SK-N-SH treated with all-trans-retinoic acid at 6 μM for 48 hours (cell line): ENCODE results near the gene POLR3G.

Experiments used
- ATAC-seq: fragments of 200-7000 bp; cut with Tn5 transposase; 3 replicates; pipeline ENCODE4 v1.9.1; 2020; ENCODE audit warnings: mild to moderate bottlenecking, moderate library complexity
- ARNTL ChIP-seq: fragments of 450-650 bp; formaldehyde crosslinking; IDR thresholded peaks from 2 replicates; pipeline ENCODE4 v1.5.0; 2020; ENCODE audit warnings: low read depth, mild to moderate bottlenecking, moderate library complexity, borderline replicate concordance
- BACH2 ChIP-seq: fragments of 250-450 bp; sonication (Bioruptor Pico); IDR thresholded peaks from 2 replicates; pipeline ENCODE4 v1.9.0; 2021; ENCODE audit warnings: mild to moderate bottlenecking, borderline replicate concordance
- CREB5 ChIP-seq: fragments of 250-450 bp; sonication (Bioruptor Pico); IDR thresholded peaks from 2 replicates; pipeline ENCODE4 v1.5.1; 2020; ENCODE audit warnings: low read depth, mild to moderate bottlenecking, moderate library complexity
- CSDC2 ChIP-seq: fragments of 250-450 bp; sonication (Bioruptor Pico); IDR thresholded peaks from 2 replicates; pipeline ENCODE4 v1.5.0; 2020; ENCODE audit warnings: mild to moderate bottlenecking, moderate library complexity
- CSRNP3 ChIP-seq: fragments of 250-450 bp; sonication (Bioruptor Pico); IDR thresholded peaks from 2 replicates; pipeline ENCODE4 v1.5.1; 2021; ENCODE audit warnings: mild to moderate bottlenecking, moderate library complexity
- ESRRG ChIP-seq: fragments of 250-450 bp; sonication (Bioruptor Pico); IDR thresholded peaks from 2 replicates; pipeline ENCODE4 v1.6.1; 2021; ENCODE audit warnings: mild to moderate bottlenecking
- GLIS3 ChIP-seq: fragments of 250-450 bp; sonication (Bioruptor Pico); IDR thresholded peaks from 2 replicates; pipeline ENCODE4 v1.5.0; 2020; ENCODE audit warnings: mild to moderate bottlenecking, moderate library complexity
- ISL1 ChIP-seq: fragments of 250-450 bp; sonication (Bioruptor Pico); IDR thresholded peaks from 2 replicates; pipeline ENCODE4 v2.1.2; 2022; ENCODE audit warnings: mild to moderate bottlenecking, moderate library complexity
- PATZ1 ChIP-seq: fragments of 250-450 bp; sonication (Bioruptor Pico); IDR thresholded peaks from 2 replicates; pipeline ENCODE4 v1.8.0; 2020; ENCODE audit warnings: mild to moderate bottlenecking, moderate library complexity, borderline replicate concordance
- POU6F1 ChIP-seq: fragments of 250-450 bp; sonication (Bioruptor Pico); IDR thresholded peaks from 2 replicates; pipeline ENCODE4 v1.8.0; 2021; ENCODE audit warnings: low read depth, mild to moderate bottlenecking, moderate library complexity, borderline replicate concordance
- PPARA ChIP-seq: fragments of 250-450 bp; sonication (Bioruptor Pico); IDR thresholded peaks from 2 replicates; pipeline ENCODE4 v1.5.0; 2020; ENCODE audit warnings: mild to moderate bottlenecking, borderline replicate concordance
- RARB ChIP-seq: fragments of 250-450 bp; sonication (Bioruptor Pico); IDR thresholded peaks from 2 replicates; pipeline ENCODE4 v1.8.0; 2021; ENCODE audit warnings: mild to moderate bottlenecking, moderate library complexity
- SNAI2 ChIP-seq: fragments of 250-450 bp; sonication (Bioruptor Pico); IDR thresholded peaks from 2 replicates; pipeline ENCODE4 v1.5.0; 2020; ENCODE audit warnings: mild to moderate bottlenecking, moderate library complexity
- TCF4 ChIP-seq: fragments of 250-450 bp; sonication (Bioruptor Pico); IDR thresholded peaks from 2 replicates; pipeline ENCODE4 v1.8.0; 2021; ENCODE audit warnings: mild to moderate bottlenecking, moderate library complexity, borderline replicate concordance
- TOX ChIP-seq: fragments of 250-450 bp; sonication (Bioruptor Pico); IDR thresholded peaks from 2 replicates; pipeline ENCODE4 v1.8.0; 2021; ENCODE audit warnings: mild to moderate bottlenecking, moderate library complexity, borderline replicate concordance
- TSHZ2 ChIP-seq: fragments of 250-450 bp; sonication (Bioruptor Pico); IDR thresholded peaks from 2 replicates; pipeline ENCODE4 v1.5.0; 2020; ENCODE audit warnings: mild to moderate bottlenecking, moderate library complexity
- ZC3H10 ChIP-seq: fragments of 250-450 bp; sonication (Bioruptor Pico); IDR thresholded peaks from 2 replicates; pipeline ENCODE4 v1.5.1; 2021; ENCODE audit warnings: mild to moderate bottlenecking, moderate library complexity
- ZFP3 ChIP-seq: fragments of 250-450 bp; sonication (Bioruptor Pico); IDR thresholded peaks from 2 replicates; pipeline ENCODE4 v1.5.0; 2020; ENCODE audit warnings: mild to moderate bottlenecking, moderate library complexity
- ZFP30 ChIP-seq: fragments of 450-650 bp; formaldehyde crosslinking; IDR thresholded peaks from 2 replicates; pipeline ENCODE4 v1.5.0; 2022; ENCODE audit warnings: mild to moderate bottlenecking, moderate library complexity
- ZNF565 ChIP-seq: fragments of 450-650 bp; formaldehyde crosslinking; conservative IDR thresholded peaks from 2 replicates; pipeline ENCODE4 v1.5.0; 2020; ENCODE audit warnings: low read depth, mild to moderate bottlenecking, moderate library complexity
- ZNF8 ChIP-seq: fragments of 450-650 bp; formaldehyde crosslinking; IDR thresholded peaks from 2 replicates; pipeline ENCODE4 v1.5.0; 2020; ENCODE audit warnings: mild to moderate bottlenecking, moderate library complexity

The POLR3G gene

GRCh38 chr5:90529939-90530677 is 55.4 kb downstream of the POLR3G start:
- TF ChIP-seq ARNTL (CRISPR knock-in tag) (no peak), ZFP3 (CRISPR knock-in tag) (no peak), ZC3H10 (no peak), GLIS3 (CRISPR knock-in tag) (no peak), TOX (CRISPR knock-in tag) (no peak), CSDC2 (0 out of 2 replicates have a peak, but pooled peaks have one; percentile 47), ISL1 (CRISPR knock-in tag) (no peak), BACH2 (no peak), POU6F1 (CRISPR knock-in tag) (no peak), TSHZ2 (peak; percentile 63), CREB5 (no peak), PPARA (CRISPR knock-in tag) (no peak), ZFP30 (CRISPR knock-in tag) (no peak), ZNF565 (CRISPR knock-in tag) (no peak), CSRNP3 (CRISPR knock-in tag) (no peak), SNAI2 (no peak)
- ATAC-seq = peak; percentile 77

- TF ChIP-seq ZFP3 (CRISPR knock-in tag) = no peak
- TF ChIP-seq ZC3H10 = no peak
- no peak for TF ChIP-seq SNAI2
- no peak for TF ChIP-seq ESRRG (CRISPR knock-in tag)
- TF ChIP-seq, all 23 proteins: peak for 0
- ATAC-seq = no peak
Measured at GRCh38 chr5:90530736-90531487, 56.2 kb downstream of the POLR3G start.

- no peak for ATAC-seq
Measured at GRCh38 chr5:90533794-90534193, 59.1 kb downstream of the POLR3G start.

More at GRCh38 chr5:90533794-90534193, 59.1 kb downstream of the POLR3G start:
- no peak for TF ChIP-seq CSDC2
- TF ChIP-seq TCF4 (CRISPR knock-in tag) = no peak
- no peak for TF ChIP-seq ARNTL (CRISPR knock-in tag)
- no peak for TF ChIP-seq TSHZ2
- no peak for TF ChIP-seq ISL1 (CRISPR knock-in tag)
- no peak for TF ChIP-seq CSRNP3 (CRISPR knock-in tag)
- no peak for TF ChIP-seq RARB (CRISPR knock-in tag)
- TF ChIP-seq ZNF8 (CRISPR knock-in tag) = no peak
- TF ChIP-seq PATZ1 (CRISPR knock-in tag) = no peak
- TF ChIP-seq GLIS3 (CRISPR knock-in tag) = no peak
- no peak for TF ChIP-seq ZFP3 (CRISPR knock-in tag)
- TF ChIP-seq, all 23 proteins: peak for 0
